CD8-positive, alpha-beta memory T cell (primary cell): ENCODE data around the gene RBP3. TPM values are rescaled to one million over a fixed set of nuclear protein-coding genes. Genes with fewer than 3 reads are reported as not detected.

ENCODE experiments used
- CTCF ChIA-PET: fragments of 350-600 bp; sonication (Branson Sonifier 250); formaldehyde crosslinking; loops from one replicate; lab custom pipeline; 2021; ENCODE audit warnings: antibody characterized with exemption; lab: Charles Lee
- POLR2A ChIA-PET: fragments of 350-600 bp; sonication (Branson Sonifier 250); formaldehyde crosslinking; loops from one replicate; lab custom pipeline; 2021; ENCODE audit warnings: antibody characterized with exemption; lab: Charles Lee
- DNase-seq, 5 donors: peaks; one replicate each; pipeline versions ENCODE4 v3.0.0 to v3.0.0-alpha.2; 2020 to 2022; ENCODE audit warnings: mixed read lengths in 1 of 5
- H3K27ac ChIP-seq: one replicate; pipeline ENCODE4 v1.7.0; 2013; ENCODE audit warnings: low read depth, mild to moderate bottlenecking, low read length, moderate library complexity
- H3K27me3 ChIP-seq: 2 replicates; pipeline ENCODE4 v1.7.0; 2013; ENCODE audit warnings: low read length, mild to moderate bottlenecking; ENCODE audit not compliant: insufficient read depth, poor library complexity, severe bottlenecking
- H3K36me3 ChIP-seq: 2 replicates; pipeline ENCODE4 v1.7.0; 2013; ENCODE audit warnings: mild to moderate bottlenecking, low read length, moderate library complexity; ENCODE audit not compliant: insufficient read depth
- H3K4me1 ChIP-seq: 2 replicates; pipeline ENCODE4 v1.7.0; 2013; ENCODE audit warnings: mild to moderate bottlenecking, low read length, moderate library complexity; ENCODE audit not compliant: insufficient read depth
- H3K4me3 ChIP-seq: 2 replicates; pipeline ENCODE4 v1.7.0; 2013; ENCODE audit warnings: mild to moderate bottlenecking, low read length
- H3K9me3 ChIP-seq: 2 replicates; pipeline ENCODE4 v1.7.0; 2013; ENCODE audit warnings: mild to moderate bottlenecking, low read length
- H3K27ac Mint-ChIP-seq, 8 donors: one replicate each; pipeline ENCODE4 v1.8.0; 2020 to 2021; ENCODE audit warnings: mixed read lengths in 8 of 8, mild to moderate bottlenecking in 6 of 8, inconsistent platforms in 3 of 8, moderate library complexity in 3 of 8
- H3K27me3 Mint-ChIP-seq, 2 donors: one replicate each; pipeline ENCODE4 v1.8.0; 2020 to 2021; ENCODE audit warnings: mixed read lengths in 2 of 2, mild to moderate bottlenecking in 1 of 2, moderate library complexity in 1 of 2
- H3K36me3 Mint-ChIP-seq, 3 donors: one replicate each; pipeline ENCODE4 v1.8.0; 2020 to 2021; ENCODE audit warnings: mixed read lengths in 3 of 3, inconsistent platforms in 1 of 3, mild to moderate bottlenecking in 1 of 3
- H3K4me1 Mint-ChIP-seq, 3 donors: one replicate each; pipeline ENCODE4 v1.8.0; 2020 to 2021; ENCODE audit warnings: mixed read lengths in 3 of 3, inconsistent platforms in 1 of 3, mild to moderate bottlenecking in 1 of 3
- H3K4me3 Mint-ChIP-seq, 7 donors: one replicate each; pipeline ENCODE4 v1.8.0; 2020 to 2021; ENCODE audit warnings: mixed read lengths in 7 of 7, mild to moderate bottlenecking in 6 of 7, moderate library complexity in 4 of 7, inconsistent platforms in 2 of 7
- H3K9me3 Mint-ChIP-seq, 5 donors: one replicate each; pipeline ENCODE4 v1.8.0; 2020 to 2022; ENCODE audit warnings: mixed read lengths in 5 of 5, mild to moderate bottlenecking in 3 of 5, moderate library complexity in 2 of 5, inconsistent platforms in 1 of 5
- polyA plus RNA-seq: library from polyadenylated mRNA; unstranded; fragments of 300-500 nt; fragmentation: Illumina TruSeq; gene quantifications from one replicate; pipeline ENCODE4 v1.2.3, GENCODE V29; 2021
- total RNA-seq, 2 experiments: library from RNA; stranded (reverse); gene quantifications; one replicate each; pipeline ENCODE4 v1.2.3, GENCODE V29; 2021

Gene RBP3
- total and polyA plus RNA-seq, 3 experiments from 2014 or later: not detected

DNA sequence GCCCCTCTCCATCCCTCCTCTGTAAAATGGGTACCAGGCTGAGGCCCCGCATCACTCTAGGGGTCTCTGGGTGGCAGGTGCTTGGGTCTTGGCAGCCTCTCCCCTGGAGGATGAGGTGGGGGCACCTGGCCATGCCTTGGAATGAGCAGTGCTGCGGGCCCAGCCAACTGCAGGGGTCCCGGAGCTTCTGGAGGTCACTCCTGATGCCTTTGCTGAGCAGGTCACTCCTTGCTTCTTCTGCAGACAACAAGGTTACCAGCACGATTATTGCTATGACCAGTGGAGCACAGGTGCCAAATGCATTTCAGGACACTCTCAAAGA lies 58.3 kb downstream of the RBP3 start:
- no peak overlapping the region for H3K4me3 ChIP-seq
- no peaks in the 10 kb centered on the region for H3K27me3 ChIP-seq
- H3K4me1 ChIP-seq: no peaks in the 10 kb centered on the region
- no peaks in the 10 kb centered on the region for H3K36me3 Mint-ChIP-seq
- H3K27me3 Mint-ChIP-seq: peaks cover 2 to 13% of the 10 kb centered on the region in 2 donors
- ChIA-PET POLR2A (no interaction called here), CTCF (no interaction called here)
- no peak overlapping the region for H3K27ac ChIP-seq
- H3K4me3 Mint-ChIP-seq: no peak overlapping the region
- H3K9me3 Mint-ChIP-seq: no peaks in the 10 kb centered on the region
- no peaks in the 10 kb centered on the region for H3K36me3 ChIP-seq
- DNase-seq: no peak
- no peak overlapping the region for H3K27ac Mint-ChIP-seq
- H3K4me1 Mint-ChIP-seq: no peaks in the 10 kb centered on the region
- no peaks in the 10 kb centered on the region for H3K9me3 ChIP-seq

GRCh38 chr10:47406870-47407691 lies 58.9 kb downstream of the RBP3 start:
- no peaks in the 10 kb centered on the region for H3K4me1 Mint-ChIP-seq
- ChIA-PET CTCF (no interaction called here), POLR2A (no interaction called here)
- Histone ChIP-seq H3K27ac (no peak overlapping the region), H3K4me1 (no peaks in the 10 kb centered on the region), H3K4me3 (no peak overlapping the region), H3K27me3 (no peaks in the 10 kb centered on the region), H3K9me3 (no peaks in the 10 kb centered on the region), H3K36me3 (no peaks in the 10 kb centered on the region)
- H3K27ac Mint-ChIP-seq: no peak overlapping the region
- no peak for DNase-seq
- H3K27me3 Mint-ChIP-seq: peaks cover 0 to 12% of the 10 kb centered on the region in 2 donors
- no peaks in the 10 kb centered on the region for H3K9me3 Mint-ChIP-seq
- H3K36me3 Mint-ChIP-seq: no peaks in the 10 kb centered on the region
- no peak overlapping the region for H3K4me3 Mint-ChIP-seq

Other genes starting within 250 kb of the RBP3 start
- gene GDF10, start 48.2 kb upstream of the RBP3 start, total RNA-seq: under 1 TPM; 0.18 to 0.24 TPM
- gene GDF10, start 48.2 kb upstream of the RBP3 start, polyA plus RNA-seq: 0.21 TPM
- gene GDF2, start 25.9 kb upstream of the RBP3 start, total RNA-seq: not detected
- gene GDF2, start 25.9 kb upstream of the RBP3 start, polyA plus RNA-seq: not detected
- under 1 TPM; 0.42 to 0.44 TPM for gene ZNF488, start 35.9 kb downstream of the RBP3 start, total RNA-seq
- gene ZNF488, start 35.9 kb downstream of the RBP3 start, polyA plus RNA-seq: not detected
- gene ANXA8, start 135.8 kb downstream of the RBP3 start, total RNA-seq: not detected
- gene ANXA8, start 135.8 kb downstream of the RBP3 start, polyA plus RNA-seq: not detected
- gene FAM25G, start 143.3 kb downstream of the RBP3 start, total RNA-seq: not detected
- not detected for gene FAM25G, start 143.3 kb downstream of the RBP3 start, polyA plus RNA-seq
- 1 to 10 TPM; 5.1 TPM for gene AGAP9, start 175.3 kb downstream of the RBP3 start, total RNA-seq
- gene AGAP9, start 175.3 kb downstream of the RBP3 start, polyA plus RNA-seq: 0.23 TPM